CD4-positive, alpha-beta T cell treated with Interleukin-17A for 1 hour (primary cell): Measurements from ENCODE around the gene ARL11.
"Not testable (repeated sequence)": the region's sequence is repeated elsewhere in the genome, so short reads cannot be mapped to it uniquely, and the experiment has no call there.

Experiments used
- DNase-seq: peaks from one replicate; pipeline ENCODE4 v3.0.0-alpha.2; 2020

ARL11 gene

DNA sequence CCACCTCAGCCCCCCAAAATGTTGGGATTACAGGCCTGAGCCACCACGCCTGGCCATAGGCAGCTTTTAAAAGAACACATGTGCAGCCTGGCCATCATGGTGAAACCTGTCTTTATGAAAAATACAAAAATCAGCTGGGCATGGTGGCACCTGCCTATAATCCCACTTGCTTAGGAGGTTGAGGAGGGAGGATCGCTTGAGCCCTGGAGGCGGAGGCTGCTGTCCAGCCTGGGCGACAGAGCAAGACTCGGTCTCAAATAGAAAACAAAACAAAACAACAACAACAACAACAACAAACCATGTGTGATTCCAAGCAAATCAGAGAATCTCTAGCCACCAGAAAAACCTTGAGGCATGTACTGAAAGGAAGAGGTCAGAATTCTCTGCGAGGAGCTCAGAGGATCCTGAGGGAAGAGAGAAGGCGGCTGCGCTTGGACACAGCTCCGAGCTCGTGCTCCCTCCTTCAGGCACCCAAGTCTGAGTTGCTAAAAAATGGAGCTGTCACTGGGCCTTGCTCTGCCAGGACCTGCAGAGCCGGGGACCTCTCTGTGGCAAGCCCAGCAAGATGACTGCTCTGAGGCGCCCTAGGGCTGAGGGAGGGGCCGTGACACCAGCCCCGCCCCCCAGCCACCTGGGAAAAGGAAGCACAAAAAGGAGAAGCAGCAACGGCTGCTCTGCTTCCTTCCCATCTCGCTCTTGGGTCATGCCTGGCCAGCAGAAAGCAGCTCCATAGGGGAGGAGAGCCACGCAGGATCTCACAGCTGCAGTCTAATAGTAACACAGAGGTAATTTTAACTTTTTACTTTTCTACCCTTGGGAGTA is at the start of gene ARL11:
Gene ARL11, plus strand, starts transcription at position 677 of the 822 bp plus-strand sequence. CDS start 1,941 bp downstream, outside the sequence.
- peak; percentile 32 for DNase-seq

DNA sequence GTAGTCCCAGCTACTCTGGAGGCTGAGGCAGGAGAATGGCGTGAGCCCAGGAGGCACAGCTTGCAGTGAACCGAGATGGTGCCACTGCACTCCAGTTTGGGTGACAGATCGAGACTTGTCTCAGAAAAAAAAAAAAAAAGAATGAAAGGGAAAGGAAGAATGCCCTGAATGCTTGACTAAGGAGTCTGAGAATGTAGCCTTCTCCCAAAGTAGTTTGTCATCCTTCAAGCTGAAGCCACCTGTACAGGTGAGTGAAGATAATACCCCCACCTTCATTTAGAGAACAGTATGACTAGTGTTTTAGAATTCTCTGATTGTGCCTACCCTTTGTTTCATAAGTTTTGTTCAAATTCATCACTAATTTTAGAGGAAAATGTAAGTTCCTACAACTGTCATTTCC is 48.8 kb upstream of the ARL11 start:
- no peak for DNase-seq

DNA sequence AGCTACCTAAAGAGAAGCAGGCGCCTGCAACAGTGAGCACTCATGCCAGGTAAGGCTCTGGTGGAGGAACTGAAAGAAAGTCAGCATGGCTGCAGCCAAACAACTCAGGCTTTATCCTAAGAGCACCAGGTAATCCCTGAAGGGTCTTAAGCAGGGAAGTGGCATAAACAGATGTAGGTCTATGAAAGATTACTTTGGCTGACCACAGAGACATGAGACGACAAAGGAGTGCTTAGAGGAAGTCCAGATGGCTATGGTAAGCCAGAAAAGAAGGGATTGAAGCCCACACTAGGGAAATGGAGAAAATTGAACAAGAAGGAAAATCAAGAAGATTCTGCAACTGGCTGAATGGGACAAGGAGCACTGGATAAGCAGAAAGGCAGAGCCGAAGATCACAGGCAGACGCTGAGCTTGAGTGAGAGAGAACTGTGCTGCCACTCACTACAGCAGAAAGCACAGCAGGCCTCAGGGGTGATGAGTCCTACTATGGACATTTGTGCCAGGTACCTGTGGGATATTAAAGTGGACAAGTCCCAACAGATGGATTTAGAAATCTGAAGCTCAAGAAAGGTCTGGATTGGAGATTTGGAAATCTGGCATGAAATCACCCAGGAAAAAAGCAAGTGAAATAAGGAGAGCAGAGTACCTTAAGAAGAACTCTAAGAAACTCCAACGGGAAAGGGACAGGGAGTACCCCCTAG is 47.2 kb upstream of the ARL11 start:
- DNase-seq: no peak

DNA sequence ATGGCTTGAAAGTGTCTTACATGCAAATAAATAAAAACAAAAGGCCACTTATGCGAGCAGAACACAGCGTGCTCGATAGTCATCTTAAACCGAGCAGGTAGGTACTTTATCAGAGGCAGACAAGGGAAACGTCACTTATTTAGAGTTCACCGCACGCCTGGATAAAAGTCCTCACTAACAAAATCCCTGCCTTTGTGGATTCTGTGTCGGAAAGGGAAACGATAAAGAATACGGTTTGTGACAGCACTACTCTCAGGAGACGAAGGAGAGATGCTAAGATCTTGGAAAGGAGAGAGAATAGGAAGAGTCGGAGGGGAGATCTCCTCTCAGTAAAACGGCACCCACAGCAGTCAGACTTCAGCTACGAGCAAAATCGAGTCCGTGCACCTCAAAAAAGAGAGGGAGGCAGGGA is 43.5 kb upstream of the ARL11 start:
- DNase-seq: peak; percentile 9

DNA sequence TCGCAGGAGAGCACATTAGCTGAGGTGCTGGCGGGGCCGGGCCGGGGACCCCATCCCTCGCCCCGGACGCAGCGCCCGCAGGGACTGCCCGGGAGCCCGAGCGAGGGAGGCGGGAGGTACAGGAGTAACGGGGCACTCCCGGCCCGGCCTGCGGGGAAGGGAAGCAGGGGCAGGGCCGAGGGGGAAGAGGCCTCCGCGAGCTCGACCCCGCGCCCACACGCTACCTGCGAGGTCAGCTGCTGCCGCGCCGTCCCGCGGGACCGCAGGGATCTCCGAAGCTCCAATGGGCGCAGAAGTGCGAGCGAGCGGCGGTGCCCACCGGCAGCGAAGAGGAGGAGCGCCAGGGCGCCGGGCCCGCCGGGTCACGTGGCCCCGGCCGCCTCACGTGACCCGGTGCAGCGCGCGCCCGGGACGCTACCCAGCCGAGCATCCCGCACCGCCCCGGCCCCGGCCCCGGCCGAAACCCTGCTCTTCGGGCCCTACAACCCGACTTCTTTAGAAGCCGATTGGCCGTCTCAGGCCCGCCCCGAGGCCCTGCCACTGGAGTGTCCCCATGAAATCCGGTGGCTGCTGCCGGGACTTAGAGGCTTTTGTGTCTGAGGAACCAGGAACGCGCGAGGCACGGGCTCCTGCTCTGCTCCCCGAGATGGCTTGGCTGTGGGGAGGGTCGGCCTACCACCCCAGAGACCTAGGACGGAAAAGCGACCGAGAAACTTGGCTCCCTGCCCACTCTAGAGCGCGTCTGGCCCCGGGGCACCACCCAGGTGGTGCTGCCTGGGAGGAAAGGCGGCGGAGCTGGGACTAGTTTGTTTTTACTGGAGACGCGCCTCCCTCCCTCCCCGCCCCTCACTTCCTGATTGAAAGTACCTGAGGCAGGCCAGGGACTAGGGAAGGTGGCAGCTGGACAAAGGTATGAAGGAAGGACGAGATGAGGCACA is 42.8 kb upstream of the ARL11 start, which contains the start of gene RCBTB1:
Gene RCBTB1, minus strand, starts transcription at position 339 of the 938 bp plus-strand sequence. CDS start 18,279 bp downstream, outside the sequence.
- peak; percentile 74 for DNase-seq

DNA sequence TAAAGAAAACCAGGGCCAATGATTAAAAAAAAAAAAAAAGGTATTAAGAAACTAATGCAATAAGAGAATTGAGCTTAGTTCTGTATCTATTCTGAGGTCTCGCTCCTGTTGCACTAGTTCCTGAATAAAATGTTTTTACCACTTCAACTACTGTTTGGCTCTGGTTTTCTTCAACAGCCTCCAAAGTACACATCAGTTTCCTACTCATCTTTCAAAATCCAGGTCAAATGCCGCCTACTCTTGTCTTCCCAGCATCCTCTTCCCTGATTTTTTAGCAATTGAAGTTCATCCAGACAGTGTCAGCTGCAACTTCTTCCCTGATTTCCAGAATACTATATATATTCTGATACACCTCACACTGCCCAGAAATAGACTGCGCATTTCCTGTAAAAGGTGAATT is 41.6 kb upstream of the ARL11 start:
- DNase-seq: no peak

DNA sequence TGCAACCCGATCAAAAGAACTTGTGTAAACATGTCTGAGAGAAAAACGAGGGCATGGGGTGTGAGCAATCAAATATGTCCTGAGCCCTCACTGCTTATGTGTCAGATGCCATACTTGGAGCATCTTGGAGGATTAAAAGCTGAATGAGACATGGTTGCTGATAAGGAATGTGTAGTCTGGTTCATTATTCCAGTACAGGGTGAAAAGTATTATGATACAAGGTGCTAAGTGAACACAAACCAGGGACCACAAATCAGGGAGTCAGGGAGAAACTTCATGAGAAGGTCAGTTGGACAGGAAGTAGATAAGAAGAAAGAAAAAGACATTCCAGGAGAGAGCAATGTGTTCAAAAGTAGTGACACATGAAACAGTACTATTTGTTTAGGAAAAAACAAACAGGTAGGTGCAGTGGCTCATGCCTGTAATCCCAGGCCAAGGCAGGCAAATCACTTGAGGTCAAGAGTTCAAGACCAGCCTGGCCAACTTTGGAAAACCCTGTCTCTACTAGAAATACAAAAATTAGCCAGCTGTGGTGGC is 40.9 kb upstream of the ARL11 start:
- DNase-seq: no peak

DNA sequence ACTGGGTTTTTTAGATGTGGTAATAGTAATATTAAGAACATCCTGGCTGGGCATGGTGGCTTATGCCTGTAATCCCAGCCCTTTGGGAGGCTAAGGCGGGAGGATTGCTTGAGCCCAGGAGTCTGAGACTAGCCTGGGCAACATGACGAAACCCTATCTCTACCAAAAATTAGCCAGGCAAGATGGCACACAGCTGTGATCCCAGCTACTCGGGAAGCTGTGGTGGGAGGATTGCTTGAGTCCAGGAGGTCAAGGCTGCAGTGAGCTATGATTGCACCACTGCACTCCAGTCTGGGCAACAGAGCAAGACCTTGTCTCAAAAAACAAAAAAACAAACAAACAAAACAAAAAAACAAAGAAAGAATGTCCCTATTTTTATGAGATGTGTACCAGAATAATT is 37.6 kb upstream of the ARL11 start:
- DNase-seq: not testable (repeated sequence)

DNA sequence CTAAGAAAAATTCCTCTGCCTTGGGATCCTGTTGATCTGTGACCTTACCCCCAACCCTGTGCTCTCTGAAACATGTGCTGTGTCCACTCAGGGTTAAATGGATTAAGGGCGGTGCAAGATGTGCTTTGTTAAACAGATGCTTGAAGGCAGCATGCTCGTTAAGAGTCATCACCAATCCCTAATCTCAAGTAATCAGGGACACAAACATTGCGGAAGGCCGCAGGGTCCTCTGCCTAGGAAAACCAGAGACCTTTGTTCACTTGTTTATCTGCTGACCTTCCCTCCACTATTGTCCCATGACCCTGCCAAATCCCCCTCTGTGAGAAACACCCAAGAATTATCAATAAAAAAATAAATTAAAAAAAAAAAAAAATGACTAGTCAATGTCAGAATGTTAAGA is 34.4 kb upstream of the ARL11 start:
- not testable (repeated sequence) for DNase-seq

DNA sequence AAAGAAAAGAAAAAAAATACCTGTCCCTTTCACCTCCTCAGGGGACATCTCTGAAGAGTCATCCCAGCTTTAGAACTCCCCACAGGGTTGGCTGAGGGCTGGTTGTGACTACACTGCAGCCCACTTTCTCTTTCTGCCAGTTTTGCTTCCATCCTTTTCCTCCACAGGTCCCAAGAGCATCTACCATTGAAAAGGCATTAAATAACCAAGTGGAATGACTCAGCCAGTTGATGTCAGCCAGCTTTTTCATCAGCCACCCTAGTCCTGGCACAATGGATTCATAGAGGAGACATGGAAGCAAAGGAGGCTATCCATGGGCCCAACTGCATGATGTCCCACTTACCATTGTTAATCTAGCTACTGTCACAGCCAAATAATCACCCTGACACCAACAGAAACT is 33.7 kb upstream of the ARL11 start:
- DNase-seq: no peak

DNA sequence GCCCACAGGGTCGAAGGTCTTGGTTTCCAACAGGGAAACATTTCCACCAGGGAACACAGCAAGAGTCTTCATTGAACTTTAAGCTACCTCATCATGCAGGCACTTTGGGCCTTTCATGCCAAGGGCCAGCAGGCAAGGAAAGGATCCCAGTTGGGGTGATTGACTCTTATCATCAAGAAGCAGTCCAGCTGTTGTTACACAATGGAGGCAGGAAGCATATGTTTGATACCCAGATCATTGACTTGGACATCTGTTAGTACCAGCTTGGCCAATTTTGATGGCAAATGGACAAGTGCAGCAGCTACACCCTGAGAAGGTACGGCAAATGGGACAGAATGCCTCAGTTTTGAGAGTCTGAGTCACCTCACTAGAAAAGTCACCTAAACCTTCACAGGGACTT is 32.1 kb upstream of the ARL11 start:
- DNase-seq: no peak

DNA sequence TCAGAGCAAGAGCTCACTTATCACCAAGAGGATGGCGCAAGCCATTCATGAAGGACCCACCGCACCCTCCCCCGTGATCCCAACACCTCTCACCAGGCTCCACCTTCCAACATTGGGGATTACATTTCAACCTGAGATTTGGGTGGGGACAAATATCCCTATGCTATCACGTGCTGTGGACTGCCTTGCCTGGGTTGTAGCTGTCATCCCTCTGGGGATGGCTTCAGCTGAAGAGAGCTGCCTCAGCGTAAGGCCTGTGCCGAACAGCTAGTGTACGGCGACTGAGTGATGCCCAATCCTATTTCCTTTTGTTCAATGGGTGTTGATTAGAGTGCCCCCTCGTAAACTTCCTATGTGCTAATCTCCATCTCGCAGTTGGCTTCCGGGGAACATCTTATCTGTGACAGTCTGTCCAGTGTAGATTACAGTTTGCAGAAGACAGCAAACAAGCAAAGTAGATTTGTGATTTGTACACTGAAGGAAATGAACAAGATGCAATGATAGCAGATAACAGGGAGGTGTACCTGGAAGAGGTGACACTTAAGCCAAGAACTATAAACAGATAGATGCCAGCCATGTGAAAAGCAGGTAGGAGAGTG is 31.2 kb upstream of the ARL11 start:
- DNase-seq: no peak

DNA sequence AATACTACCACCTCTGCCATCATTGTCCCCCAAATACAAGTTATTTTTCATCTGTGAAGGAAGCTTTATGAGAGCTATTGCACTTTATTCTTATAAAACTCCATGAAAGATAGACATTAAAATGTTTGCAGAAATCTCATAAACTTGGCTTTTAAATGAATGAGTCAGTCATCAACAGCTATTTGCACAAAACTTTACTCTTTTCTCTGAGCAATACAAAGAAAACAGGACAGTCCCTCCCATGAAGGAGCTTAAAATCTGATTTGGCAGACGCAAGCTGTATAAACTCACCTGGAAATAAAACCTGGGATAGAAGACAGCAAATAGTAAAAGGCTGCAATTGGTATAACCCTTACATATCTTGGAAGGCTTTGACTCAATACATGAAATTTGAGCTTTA is 26.3 kb upstream of the ARL11 start:
- DNase-seq: no peak

DNA sequence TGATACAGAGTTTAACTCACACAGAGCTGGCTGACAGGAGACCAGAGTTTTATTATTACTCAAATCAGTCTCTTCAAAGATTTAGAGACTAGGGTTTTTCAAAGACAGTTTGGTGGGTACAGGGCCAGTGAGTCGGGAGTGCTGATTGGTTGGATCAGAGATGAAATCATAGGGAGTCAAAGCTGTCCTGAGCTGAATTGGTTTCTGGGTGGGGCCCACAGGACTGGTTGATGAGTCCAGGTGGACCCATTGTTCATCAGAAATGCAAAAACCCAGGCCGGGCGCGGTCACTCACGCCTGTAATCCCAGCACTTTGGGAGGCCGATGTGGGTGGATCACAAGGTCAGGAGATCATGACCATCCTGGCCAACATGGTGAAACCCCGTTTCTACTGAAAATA is 25.7 kb upstream of the ARL11 start:
- not testable (repeated sequence) for DNase-seq

DNA sequence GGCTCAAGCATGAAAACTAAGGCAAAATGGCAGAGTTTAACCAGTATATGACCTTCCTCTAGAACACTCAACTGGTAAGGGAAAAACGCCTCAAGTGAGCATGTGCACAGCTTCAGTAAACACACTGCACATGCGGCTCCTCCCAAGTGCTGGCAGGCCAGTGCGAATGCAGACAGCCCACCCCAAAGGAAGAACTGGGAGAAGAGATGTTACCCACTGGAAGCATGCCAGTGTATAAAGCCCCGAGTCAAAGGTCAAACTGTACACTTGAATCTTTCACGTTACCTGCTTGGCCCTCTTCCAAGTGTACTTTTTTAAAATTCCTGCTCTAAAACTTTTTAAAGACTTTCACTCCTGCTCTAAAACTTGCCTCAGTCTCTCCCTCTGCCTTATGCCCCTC is 23.7 kb upstream of the ARL11 start:
- no peak for DNase-seq

DNA sequence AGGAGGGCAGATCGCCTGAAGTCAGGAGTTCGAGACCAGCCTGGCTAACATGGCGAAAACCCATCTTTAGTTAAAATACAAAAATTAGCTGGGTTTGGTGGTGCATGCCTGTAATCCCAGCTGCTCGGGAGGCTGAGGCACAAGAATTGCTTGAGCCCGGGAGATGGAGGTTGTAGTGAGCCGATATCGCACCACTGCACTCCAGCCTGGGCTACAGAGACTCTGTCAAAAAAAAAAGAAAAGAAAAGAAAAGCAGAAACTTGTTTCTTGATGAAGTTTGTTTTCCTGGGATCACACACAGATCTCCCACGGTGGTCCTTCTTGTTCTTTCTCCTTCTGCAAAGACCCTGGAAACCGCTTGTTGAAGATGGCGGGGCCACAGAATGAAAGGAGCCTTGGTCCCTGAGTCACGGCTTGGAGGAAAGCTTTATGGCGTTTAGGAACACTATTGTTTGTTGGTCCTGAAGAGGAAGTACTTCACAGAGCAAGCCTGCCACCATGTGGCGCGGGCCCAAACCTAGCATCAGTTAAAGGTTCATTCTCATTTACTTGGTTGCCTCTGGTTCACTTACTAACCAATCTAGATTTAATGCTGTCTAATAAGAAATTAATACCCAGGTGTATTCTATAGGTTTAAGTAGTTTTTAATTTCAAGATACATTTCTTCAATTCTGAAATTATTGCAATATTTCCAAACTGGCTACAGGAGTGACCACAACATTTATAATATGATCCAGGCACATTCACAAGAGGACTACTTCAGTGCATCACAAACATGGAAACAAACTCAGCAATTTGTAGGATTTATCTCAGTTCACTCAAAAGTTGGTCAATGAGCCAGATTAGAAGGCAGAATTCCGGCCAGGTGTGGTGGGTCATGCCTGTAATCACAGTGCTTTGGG is 21.3 kb upstream of the ARL11 start:
- DNase-seq: peak; percentile 83

DNA sequence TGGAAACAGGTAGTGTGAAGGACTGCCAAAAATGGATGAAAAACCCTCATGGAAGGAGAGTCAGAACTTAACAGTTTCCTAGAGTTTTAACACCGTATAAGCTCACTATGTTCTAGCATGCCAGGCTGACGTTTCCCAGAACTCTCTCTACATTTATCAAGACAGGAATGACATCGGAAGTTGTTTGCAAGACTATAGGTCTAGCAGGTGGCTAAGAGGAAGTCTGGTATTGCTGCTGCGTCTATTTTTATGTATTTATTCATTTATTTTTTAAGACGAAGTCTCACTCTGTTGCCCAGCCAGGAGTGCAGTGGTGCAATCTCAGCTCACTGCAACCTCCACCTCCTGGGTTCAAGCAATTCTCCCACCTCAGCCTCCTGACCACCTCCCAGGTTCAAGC is 20.5 kb upstream of the ARL11 start:
- no peak for DNase-seq

DNA sequence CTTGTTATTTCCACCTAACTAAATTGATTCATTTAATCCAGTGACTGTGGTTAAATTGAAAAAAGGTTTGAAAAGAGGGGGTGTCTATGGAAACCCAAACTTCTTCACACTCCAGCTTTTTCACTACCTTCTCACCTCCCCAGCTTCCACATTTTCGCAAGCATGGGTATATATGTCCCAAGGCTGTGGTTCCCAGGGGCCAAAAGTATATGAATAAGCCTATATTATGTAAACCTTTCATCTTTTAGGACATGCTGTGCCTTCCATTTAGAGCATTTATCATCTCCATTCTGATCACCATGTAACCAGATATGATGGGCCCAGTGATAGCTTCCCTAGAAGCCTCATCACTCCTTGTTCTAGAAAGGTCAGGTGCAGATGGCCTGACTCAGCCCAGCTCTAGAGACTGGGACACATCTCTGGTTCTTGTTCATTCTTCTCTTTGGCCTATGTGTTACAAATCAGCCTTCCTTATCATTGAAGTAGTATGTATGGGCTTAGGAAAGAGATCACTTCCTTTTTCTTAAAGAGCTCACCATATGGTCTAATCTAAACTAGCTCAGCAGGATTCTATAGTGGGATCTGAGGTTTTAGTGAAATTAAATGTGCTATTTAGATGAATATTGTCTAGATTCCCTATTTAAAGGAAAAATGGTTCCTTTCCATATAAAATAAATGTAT is 19.5 kb upstream of the ARL11 start:
- DNase-seq: no peak

DNA sequence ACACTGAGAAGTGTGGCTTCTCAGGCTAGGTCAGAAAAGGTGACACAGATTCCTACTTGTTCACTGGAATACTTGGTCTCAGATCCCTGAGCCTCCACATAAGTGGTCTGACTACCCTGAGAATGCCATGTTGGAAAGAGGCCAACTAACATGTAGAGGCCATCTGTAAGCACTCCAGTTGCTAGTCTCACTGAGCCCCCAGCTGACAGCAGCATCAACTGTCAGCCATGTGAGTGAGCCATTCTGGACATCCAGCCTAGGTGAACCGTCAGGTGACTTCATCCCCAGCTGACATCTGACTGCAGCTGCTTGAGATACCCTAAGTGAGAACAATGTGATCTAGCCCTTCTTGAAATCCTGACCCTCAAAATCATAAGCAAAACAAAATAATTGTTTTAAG is 18.1 kb upstream of the ARL11 start:
- DNase-seq: no peak

DNA sequence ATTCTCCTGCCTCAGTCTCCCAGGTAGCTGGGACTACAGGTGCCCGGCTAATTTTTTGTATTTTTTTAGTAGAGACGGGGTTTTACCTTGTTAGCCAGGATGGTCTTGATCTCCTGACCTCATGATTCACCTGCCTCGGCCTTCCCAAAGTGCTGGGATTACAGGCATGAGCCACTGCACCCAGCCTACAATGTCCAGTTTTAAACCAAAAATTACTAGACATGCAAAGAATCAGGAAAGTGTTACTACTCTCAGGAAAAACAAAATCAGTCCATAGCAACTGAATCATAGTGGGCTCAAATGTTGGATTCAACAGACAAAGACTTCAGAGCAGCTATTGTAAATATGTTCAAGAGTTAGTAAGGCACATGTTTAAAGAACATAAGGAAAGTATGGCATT is 16.3 kb upstream of the ARL11 start:
- not testable (repeated sequence) for DNase-seq
